Body of pancreas (tissue), 4 donors: ENCODE results near the gene CRTAP. TPM values are rescaled to one million over a fixed set of nuclear protein-coding genes. Genes with fewer than 3 reads are reported as not detected.
A peak's percentile ranks its signal among the peaks of the same experiment; 100 is the strongest.

Experiments
- ATAC-seq: fragments of 150-250 bp; one replicate; pipeline ENCODE4 v1.9.1; 2016
- DNase-seq, 4 donors: peaks; one replicate each; pipeline ENCODE4 v3.0.0-alpha.2; 2019
- H3K27ac ChIP-seq, 4 donors: fragments of 200-600 bp; sonication (generic); 1 replicate in 3 of 4; 2 replicates in 1 of 4; pipeline versions ENCODE4 v1.5.1 to v1.6.1; 2016 to 2019; ENCODE audit warnings: mild to moderate bottlenecking in 1 of 4, mixed read lengths in 1 of 4, moderate library complexity in 1 of 4
- H3K27me3 ChIP-seq, 2 donors: fragments of 200-600 bp; sonication (generic); one replicate each; pipeline ENCODE4 v1.6.0; 2016; ENCODE audit warnings: mild to moderate bottlenecking in 1 of 2
- H3K36me3 ChIP-seq, 2 donors: fragments of 200-600 bp; sonication (generic); replicated peaks in 1 of 2; 2 replicates each; pipeline ENCODE4 v1.5.1; 2016; ENCODE audit warnings: low read depth in 2 of 2; ENCODE audit not compliant: insufficient read depth in 1 of 2
- H3K4me1 ChIP-seq: fragments of 200-600 bp; sonication (generic); one replicate; pipeline ENCODE4 v1.6.0; 2016
- H3K4me3 ChIP-seq, 2 donors: fragments of 200-600 bp; sonication (generic); 1 replicate in 1 of 2; 2 replicates in 1 of 2; pipeline ENCODE4 v1.5.1; 2016 to 2019
- H3K9me3 ChIP-seq, 3 donors: fragments of 200-600 bp; sonication (generic); 1 replicate in 2 of 3; 2 replicates in 1 of 3; pipeline ENCODE4 v1.5.1; 2016
- CTCF ChIP-seq, 7 experiments: fragments of 450-650 bp in 4 of 7; fragments of 200-600 bp in 3 of 7; sonication (generic) in 3 of 7; IDR thresholded peaks; one replicate each; pipeline ENCODE4 v1.5.1; 2016 to 2019; ENCODE audit warnings: antibody characterized with exemption in 7 of 7
- POLR2A ChIP-seq, 3 donors: fragments of 450-650 bp; IDR thresholded peaks; one replicate each; pipeline ENCODE4 v1.6.1; 2016; ENCODE audit warnings: antibody characterized with exemption in 3 of 3, mild to moderate bottlenecking in 2 of 3
- WGBS, 2 donors: methylation state at CpG; one replicate each; pipeline ENCODE4 v1.1.5; 2017; 5-methylcytosine and 5-hydroxymethylcytosine counted together
- intact Hi-C: fragments of 100-400 bp; cut with DNase I; formaldehyde crosslinking; loops from one replicate; pipeline ENCODE4 v1.15.1; 2023
- total RNA-seq, 2 donors: library from RNA; depleted of rRNA; stranded (reverse); fragments of >200 nt; gene quantifications; one replicate each; pipeline ENCODE4 v1.1.0, GENCODE V29; 2016

CRTAP gene
- total RNA-seq, 2 donors from 2014 or later, result 30.0 to 101 TPM

GRCh38 chr3:33125840-33126239 lies 12.0 kb downstream of the CRTAP start:
- WGBS, 2 donors, result 88 to 92% methylated on average over 3 of the region's 3 CpGs
- H3K36me3 ChIP-seq, result peaks cover 0 to 11% of the 10 kb centered on the region in 2 donors
- no peak overlapping the region for H3K27ac ChIP-seq
- H3K27me3 ChIP-seq, result no peaks in the 10 kb centered on the region
- ATAC-seq (no peak), DNase-seq (no peak)
- H3K4me1 ChIP-seq, result no peaks in the 10 kb centered on the region
- intact Hi-C loops, result no loop called here
- TF ChIP-seq POLR2A (IDR thresholded peaks at IDR 0.05) (no peak), CTCF (IDR thresholded peaks at IDR 0.05) (no peak)
- no peaks in the 10 kb centered on the region for H3K9me3 ChIP-seq
- no peak overlapping the region for H3K4me3 ChIP-seq

- Histone ChIP-seq H3K27ac (no peak overlapping the region), H3K4me1 (peaks cover 3% of the 10 kb centered on the region), H3K27me3 (no peaks in the 10 kb centered on the region), H3K9me3 (no peaks in the 10 kb centered on the region), H3K36me3 (peaks cover 0 to 13% of the 10 kb centered on the region in 2 donors), H3K4me3 (no peak overlapping the region)
- intact Hi-C loops, result no loop called here
- WGBS, 2 donors, result 30 to 75% methylated on average over 1 of the region's 1 CpG
- TF ChIP-seq CTCF (IDR thresholded peaks at IDR 0.05) (no peak), POLR2A (IDR thresholded peaks at IDR 0.05) (no peak)
- no peak for ATAC-seq
- DNase-seq, result no peak
Observed at GRCh38 chr3:33128706-33129105, 14.9 kb downstream of the CRTAP start.

- Histone ChIP-seq H3K27ac (no peak overlapping the region), H3K27me3 (no peaks in the 10 kb centered on the region), H3K9me3 (no peaks in the 10 kb centered on the region), H3K4me3 (no peak overlapping the region), H3K36me3 (peaks cover 0 to 14% of the 10 kb centered on the region in 2 donors), H3K4me1 (peaks cover 3% of the 10 kb centered on the region)
- ATAC-seq (no peak), DNase-seq (no peak)
- WGBS, 2 donors, result 57 to 63% methylated on average over 2 of the region's 2 CpGs
- TF ChIP-seq CTCF (IDR thresholded peaks at IDR 0.05) (no peak), POLR2A (IDR thresholded peaks at IDR 0.05) (no peak)
- intact Hi-C loops, result loop anchor here (5.0 to 10.0 kb wide), 2 partner anchors 237 to 655 kb away; no protein-coding TSS in a partner anchor
Observed at GRCh38 chr3:33130144-33130543, 16.3 kb downstream of the CRTAP start.

- Histone ChIP-seq H3K27me3 (no peaks in the 10 kb centered on the region), H3K27ac (no peak overlapping the region), H3K4me3 (no peak overlapping the region), H3K4me1 (peaks cover 3% of the 10 kb centered on the region), H3K36me3 (peaks cover 0 to 12% of the 10 kb centered on the region in 2 donors), H3K9me3 (no peaks in the 10 kb centered on the region)
- intact Hi-C loops, result loop anchor here (5.0 to 10.0 kb wide), 2 partner anchors 236 to 653 kb away; no protein-coding TSS in a partner anchor
- peak; percentile 46 to 72 (median 62) for DNase-seq
- WGBS, 2 donors, result 9 to 12% methylated on average over 6 of the region's 6 CpGs
- peak; percentile 69 for ATAC-seq
- TF ChIP-seq POLR2A (IDR thresholded peaks at IDR 0.05), result no peak
- TF ChIP-seq CTCF (IDR thresholded peaks at IDR 0.05), result peak; percentile 27 to 77 (median 72)
Observed at GRCh38 chr3:33131331-33132018, 17.7 kb downstream of the CRTAP start.

GRCh38 chr3:33132019-33132360 lies 18.2 kb downstream of the CRTAP start:
- no peaks in the 10 kb centered on the region for H3K9me3 ChIP-seq
- intact Hi-C loops, result loop anchor here (5.0 to 10.0 kb wide), 2 partner anchors 235 to 653 kb away; no protein-coding TSS in a partner anchor
- H3K27ac ChIP-seq, result no peak overlapping the region
- no peak overlapping the region for H3K4me3 ChIP-seq
- DNase-seq (no peak), ATAC-seq (peak; percentile 18)
- H3K27me3 ChIP-seq, result no peaks in the 10 kb centered on the region
- H3K36me3 ChIP-seq, result peaks cover 0 to 12% of the 10 kb centered on the region in 2 donors
- peaks cover 3% of the 10 kb centered on the region for H3K4me1 ChIP-seq
- WGBS, 2 donors, result 80% methylated on average over 1 of the region's 1 CpG; no CpG with 5 or more reads in 1 of the 2 donors
- TF ChIP-seq CTCF (IDR thresholded peaks at IDR 0.05), result no peak
- TF ChIP-seq POLR2A (IDR thresholded peaks at IDR 0.05), result no peak
